NOMO-1 treated with DMSO at 0.1 percent for 48 hours (cell line): ENCODE data around the gene GOT1.

ENCODE experiments used
- DNase-seq: peaks from one replicate; lab custom pipeline; 2025; ENCODE audit not compliant: unreplicated experiment; lab: John Stamatoyannopoulos, UW

The GOT1 gene

GRCh38 chr10:99396471-99396870 is 34.0 kb downstream of the GOT1 start:
- DNase-seq: no peak

- no peak for DNase-seq
These were observed 34.5 kb downstream of the GOT1 start for GRCh38 chr10:99395750-99396445.

DNA sequence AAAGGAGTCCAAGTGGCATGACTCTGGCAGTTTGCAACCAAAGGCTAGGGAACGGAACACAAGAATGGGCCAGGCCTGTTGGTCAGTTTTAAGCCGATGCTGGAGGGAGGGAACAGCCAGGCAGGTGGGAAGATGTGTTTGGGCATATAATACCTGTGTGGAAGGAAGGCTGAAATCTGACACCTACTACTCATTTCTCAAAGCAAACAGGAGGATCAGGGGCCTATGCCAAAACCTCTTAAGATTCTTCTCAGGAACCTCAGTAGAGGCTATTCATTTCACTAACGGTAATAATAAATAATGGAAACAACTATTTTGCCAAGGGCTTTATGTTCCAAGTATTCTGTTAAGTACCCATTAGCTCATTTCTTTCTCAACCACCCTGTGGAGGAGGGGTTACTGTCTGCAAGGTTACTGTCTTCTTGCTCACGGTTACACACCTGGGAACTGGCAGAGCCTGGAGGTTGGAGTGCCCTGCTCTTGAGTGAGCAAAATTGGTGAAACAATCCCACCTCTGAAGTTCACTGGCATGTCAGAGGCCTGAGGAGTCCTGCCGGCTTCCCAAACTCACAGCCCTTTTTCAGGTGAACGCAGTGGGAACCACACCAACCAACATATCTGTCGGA is 35.5 kb downstream of the GOT1 start:
- DNase-seq: no peak

- no peak for DNase-seq
These were observed 36.2 kb downstream of the GOT1 start for GRCh38 chr10:99394256-99394655.

DNA sequence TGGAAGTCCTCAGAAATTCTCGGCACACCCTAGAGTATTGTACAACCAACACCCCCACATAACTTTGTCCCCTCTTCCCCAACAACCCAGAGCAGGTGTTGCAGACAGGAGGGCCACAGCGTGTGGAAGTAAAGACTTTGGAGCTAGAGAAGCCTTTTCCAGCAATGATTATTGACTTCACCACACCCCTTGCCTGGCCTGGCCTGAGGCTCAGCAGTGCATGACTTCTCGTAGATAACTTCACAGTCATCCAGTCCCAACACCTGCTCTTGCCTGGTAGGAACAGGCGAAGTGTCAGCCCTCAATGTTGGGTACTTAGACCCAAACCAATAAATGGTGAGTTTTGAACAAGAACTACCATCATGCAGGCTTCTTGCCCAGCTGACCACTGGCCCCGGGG is 36.7 kb downstream of the GOT1 start:
- no peak for DNase-seq

DNA sequence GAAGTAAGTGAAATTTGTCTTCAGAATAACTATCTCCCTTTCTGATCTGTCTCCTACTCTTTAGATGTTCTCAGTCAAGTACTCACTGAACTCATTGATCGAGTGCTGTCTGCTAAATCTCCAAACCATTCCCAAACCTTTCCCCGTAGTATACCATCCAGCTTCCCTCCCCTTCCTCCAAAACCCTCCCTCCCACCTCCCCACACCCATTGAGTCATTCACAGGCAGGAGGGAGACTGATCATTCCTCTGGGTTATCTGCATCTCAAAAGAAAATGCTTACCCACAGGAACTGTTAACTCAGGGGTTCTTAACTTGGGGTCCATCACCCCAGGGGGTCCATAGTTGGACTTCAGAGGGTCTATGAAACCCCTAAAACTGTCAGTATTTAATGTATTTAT is 37.4 kb downstream of the GOT1 start:
- DNase-seq: no peak

DNA sequence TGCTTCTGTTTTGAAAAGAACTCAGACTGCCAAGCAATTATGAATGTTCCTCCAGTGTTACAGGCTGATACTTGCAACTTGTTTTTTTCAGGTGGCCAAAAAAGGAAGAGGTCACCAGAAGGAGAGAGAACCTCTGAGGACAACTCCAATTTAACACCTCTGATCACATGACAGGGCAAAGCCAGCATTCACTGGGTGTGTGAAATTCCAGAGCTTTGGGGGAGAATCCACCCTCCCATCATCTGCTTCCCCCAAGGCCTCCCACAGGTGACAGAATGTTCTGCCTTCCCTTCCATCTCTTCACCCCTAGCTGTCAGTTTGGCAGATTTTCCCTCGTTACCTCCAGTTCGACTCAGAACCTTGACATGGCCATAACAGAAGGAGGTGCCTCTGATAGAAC is 39.1 kb downstream of the GOT1 start:
- DNase-seq: no peak

DNA sequence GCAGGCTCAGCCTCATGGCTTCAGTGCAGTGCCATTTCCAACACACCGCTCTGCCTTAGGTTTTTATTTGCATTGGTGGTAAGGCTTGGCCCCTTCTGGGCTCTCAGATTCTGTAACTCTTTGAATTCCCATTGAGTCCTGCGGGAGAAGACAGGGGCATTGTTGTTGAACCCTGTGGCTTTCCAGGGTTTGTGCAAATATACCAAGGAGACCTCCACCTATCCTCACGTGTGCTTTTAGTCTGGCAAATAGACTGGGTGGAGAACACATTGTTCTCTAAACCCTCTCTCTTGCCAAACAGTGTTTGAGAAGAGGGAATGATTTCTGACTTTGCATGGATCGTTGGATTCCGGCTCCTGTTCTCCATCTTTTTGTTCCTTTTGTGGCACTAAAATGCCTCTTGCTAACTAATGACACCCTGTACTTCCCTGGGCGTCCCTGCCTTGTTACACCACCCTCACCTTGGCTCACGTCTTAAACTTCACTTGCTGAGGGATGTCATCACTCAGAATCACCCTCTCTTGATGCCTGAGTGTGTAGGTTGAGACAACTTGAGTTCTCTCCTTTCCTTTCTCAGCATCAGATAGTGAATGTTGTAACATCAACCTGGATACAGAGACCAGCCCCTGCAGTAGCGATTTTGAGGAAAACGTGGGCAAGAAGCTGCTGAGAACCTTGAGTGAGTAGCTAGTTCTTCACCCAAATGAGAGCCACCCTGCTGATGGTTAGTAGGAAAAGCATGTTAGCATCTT is 40.5 kb downstream of the GOT1 start:
- DNase-seq: no peak

DNA sequence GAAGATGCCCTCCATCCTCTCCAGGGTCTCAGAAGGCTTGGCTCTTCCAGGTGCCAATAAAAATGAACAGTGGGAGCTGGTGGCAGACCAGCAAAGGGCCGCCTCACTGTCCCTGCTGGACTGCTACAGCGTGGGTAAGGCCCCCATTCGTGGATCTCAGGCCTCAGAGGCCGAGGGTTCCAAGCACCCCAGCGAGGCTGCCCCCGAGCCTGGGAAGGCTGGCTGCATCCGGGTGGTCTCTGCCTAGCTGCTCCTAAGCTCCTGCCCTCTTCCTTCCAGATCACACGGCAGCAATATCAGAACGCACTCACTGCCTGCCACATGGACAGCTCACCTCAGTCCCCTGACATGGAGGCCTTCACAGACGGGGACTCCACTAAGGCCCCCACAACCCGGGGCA is 42.9 kb downstream of the GOT1 start:
- DNase-seq: no peak

DNA sequence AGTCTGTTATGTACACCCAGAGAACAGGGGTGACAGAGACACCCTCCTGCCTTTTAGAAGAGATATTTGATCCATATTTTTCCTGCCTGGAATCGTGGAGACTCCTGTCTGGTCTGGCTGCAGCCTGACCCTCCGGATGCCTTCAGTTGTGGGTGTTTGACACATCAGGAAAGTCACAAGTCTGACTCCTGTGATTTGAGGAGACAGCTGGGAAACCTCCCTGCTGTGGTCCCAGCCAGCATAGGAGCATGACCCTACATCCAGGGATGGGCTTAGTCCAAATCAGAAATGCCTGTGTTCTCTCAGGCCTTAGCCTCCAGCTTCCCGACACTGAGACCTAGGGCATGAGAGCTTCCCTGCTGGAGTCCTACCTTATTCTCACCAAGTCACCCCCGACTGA is 43.4 kb downstream of the GOT1 start:
- DNase-seq: no peak

DNA sequence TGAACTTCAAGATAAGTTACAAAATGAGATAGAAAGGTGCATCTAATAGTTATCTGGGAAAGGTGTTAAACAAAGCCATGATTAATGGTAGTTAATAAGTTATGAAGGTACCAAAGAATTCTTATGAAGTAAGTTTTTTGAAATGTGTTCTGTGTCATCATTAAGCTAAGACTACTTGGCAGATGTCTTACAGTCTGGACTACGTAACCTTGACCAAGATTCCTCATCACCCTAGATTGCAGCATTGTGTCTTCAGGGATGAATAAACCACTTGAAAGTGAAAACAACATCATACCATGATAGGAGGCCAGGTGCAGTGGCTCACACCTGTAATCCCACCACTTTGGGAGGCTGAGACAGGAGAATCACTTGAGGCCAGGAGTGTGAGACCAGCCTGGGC is 48.2 kb downstream of the GOT1 start:
- DNase-seq: no peak

DNA sequence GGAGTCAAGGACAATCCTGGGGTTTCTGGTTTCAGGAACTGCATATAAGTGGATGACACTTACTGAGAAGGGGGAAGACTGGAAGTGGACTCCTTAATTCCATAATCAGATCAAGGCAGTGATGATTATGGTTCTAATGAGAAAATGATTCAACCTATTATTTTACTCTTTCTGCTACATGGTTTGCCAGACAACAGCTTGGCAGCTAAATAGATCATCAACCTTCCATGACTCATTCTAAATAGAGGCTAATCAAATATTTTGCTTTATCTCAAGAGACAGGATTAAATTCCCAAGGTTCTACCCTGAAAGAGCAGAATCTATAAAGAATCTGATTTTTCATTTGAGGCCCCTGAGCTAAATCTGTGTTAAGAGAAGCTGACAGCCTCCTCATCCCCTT is 55.0 kb downstream of the GOT1 start:
- DNase-seq: no peak

DNA sequence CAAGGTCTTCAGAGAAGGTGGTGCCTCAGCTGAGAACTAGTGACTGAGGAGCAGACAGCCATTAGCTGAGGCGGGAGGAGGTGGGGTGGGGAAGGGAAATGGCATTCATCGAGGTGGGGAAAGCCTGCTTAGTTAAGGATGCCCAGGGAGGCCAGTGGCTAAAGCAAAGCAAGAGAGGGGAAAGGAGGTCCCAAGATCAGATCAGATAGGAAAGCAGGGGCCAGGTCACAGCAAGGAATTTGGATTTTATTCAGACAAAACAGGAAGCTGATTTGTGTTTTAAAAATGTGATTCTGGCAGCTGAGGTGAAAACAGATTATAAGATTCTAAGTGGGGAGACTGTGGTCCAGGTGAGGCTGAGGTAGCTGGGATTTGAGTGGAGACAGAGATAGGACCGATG is 55.5 kb downstream of the GOT1 start:
- no peak for DNase-seq

GRCh38 chr10:99374526-99374925 is 55.9 kb downstream of the GOT1 start:
- no peak for DNase-seq

DNA sequence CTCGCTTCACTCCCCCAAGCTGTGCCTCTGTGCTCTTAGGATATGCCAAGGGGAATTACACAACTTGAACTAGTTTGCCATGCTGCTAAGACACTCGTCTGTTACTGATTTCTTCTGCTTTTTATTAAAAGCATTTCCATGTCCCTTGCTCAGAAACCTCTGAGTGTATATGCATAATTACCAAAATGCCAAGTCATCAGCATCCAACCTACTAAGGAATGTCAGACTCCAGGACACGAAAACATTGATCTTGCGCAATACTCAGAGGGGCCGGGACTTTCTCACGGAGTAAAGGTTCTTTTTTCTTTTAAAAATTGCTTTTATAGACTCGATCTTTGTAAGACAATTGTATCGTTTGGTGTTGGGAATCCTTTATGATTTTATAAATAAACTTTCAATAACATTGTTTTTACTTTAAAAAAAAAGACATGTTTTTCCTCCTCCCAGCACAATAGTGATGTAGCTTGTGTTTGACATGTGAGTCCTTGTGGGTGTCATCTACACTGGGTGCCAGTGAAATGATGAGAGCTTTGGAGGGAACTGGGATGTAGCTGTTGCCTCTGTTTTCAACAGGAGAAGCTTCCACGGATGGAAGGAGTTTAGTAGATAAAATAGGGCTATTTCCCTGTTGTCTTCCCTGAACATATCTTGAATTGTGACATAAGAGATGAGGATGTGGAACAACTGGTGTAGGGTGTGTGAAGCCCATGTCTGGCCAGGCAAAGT is 57.7 kb downstream of the GOT1 start:
- DNase-seq: no peak

DNA sequence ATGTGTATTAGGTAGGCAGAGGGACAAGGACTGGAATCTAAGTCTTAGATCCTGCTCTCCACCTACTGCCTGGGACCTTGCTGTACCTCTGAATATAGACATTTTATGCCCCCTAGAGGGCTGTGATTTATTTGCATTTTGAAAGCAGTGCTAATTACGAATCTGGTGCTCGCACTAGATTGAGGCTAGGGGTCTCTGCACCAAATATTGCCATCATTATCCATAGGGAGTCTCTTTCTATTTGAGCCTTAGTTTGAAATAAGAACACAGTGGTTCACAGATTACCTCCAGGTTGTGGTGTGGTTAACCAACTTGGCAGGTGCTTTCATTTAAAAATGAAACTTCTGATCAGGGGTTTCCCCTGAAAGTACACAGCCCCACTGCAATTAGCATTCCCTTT is 59.4 kb downstream of the GOT1 start:
- DNase-seq: peak; percentile 9

GRCh38 chr10:99369551-99369950 is 60.9 kb downstream of the GOT1 start:
- no peak for DNase-seq

DNA sequence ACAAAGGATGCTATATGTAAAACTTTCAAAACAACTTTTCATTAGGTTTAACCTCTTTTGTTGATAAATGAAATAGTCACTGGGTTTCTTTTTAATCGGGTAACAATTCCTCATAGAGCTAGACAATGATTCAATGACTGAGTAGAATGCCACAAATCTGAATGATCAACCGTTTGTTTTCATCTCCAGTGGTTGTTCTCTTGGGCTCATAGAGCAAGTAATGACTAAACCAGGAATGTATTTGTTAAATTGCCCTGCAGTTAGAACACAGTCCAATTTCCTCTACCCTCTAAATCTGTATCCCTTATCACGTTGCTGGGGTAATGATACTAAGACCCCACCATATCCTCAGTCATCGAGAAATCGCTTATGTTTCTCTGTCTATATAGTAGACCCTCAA is 61.3 kb downstream of the GOT1 start:
- DNase-seq: no peak

GRCh38 chr10:99368646-99369045 is 61.8 kb downstream of the GOT1 start:
- DNase-seq: no peak

GRCh38 chr10:99366666-99367065 is 63.8 kb downstream of the GOT1 start:
- DNase-seq: no peak

DNA sequence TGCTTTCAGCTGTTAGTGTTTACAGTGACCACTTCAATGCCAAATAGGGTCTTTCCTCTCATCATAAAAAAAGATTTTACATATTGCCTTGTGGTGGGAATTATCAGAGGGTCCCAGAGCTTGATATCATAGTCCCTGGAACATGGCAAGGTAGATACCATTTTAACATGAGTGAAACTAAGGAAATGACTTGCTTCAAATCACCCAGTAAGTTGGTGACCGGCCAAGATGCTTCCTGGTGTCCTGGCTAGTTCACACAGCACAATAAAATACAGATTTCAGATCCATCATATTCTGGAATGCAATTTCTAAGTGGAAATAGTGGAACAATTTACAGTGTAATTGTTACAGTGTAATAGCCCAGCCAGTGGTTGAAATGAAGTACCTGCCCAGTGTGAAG is 64.7 kb downstream of the GOT1 start:
- DNase-seq: no peak

- DNase-seq: no peak
These were observed 65.1 kb downstream of the GOT1 start for GRCh38 chr10:99365311-99365710.
